Subcutaneous preadipocyte (primary cell): ENCODE results near the gene GJC1. TPM values are rescaled to one million over a fixed set of nuclear protein-coding genes. Genes with fewer than 3 reads are reported as not detected.

Source experiments
- total RNA-seq: library from RNA; depleted of rRNA; stranded (reverse); fragments of >200 nt; gene quantifications from 2 replicates; pipeline ENCODE4 v1.2.3, GENCODE V29; 2012

Gene GJC1
- 4.8 and 35.4 TPM in 2 replicates for total RNA-seq

GRCh38 chr17:44829523-44830358, at the start of gene GJC1:
TSS of gene GJC1 (minus strand) at chr17:44830287. CDS start at chr17:44805817, 24,470 bp downstream.

GRCh38 chr17:44847586-44847985, 17.5 kb upstream of the GJC1 start, which contains the start of gene HIGD1B:
TSS of gene HIGD1B (plus strand) at chr17:44847883. CDS start at chr17:44848153, 270 bp downstream.

GRCh38 chr17:44758414-44759085, 71.5 kb downstream of the GJC1 start, which contains the start of gene ADAM11:
TSS of gene ADAM11 (plus strand) at chr17:44758988. CDS start at chr17:44759200, 212 bp downstream.

Other genes with a start within 250 kb of the GJC1 start
- under 0.01 TPM in 1 of 2 replicates, not detected in the other for gene MEIOC, start 173.8 kb downstream of the GJC1 start, total RNA-seq
- gene CCDC43, start 140.5 kb downstream of the GJC1 start, total RNA-seq = 30.1 and 36.0 TPM in 2 replicates
- 4.0 and 9.4 TPM in 2 replicates for gene DBF4B, start 121.6 kb downstream of the GJC1 start, total RNA-seq
- 0.59 and 0.73 TPM in 2 replicates for gene ADAM11, start 71.3 kb downstream of the GJC1 start, total RNA-seq
- not detected in 2 replicates for gene HIGD1B, start 17.6 kb upstream of the GJC1 start, total RNA-seq
- gene EFTUD2, start 69.2 kb upstream of the GJC1 start, total RNA-seq = 91.9 and 115 TPM in 2 replicates
- 0.73 TPM in 1 of 2 replicates, not detected in the other for gene GFAP, start 85.2 kb upstream of the GJC1 start, total RNA-seq
- gene KIF18B, start 117.5 kb upstream of the GJC1 start, total RNA-seq = 5.9 and 13.5 TPM in 2 replicates
- under 0.01 and 0.20 TPM in 2 replicates for gene C1QL1, start 138.0 kb upstream of the GJC1 start, total RNA-seq
- gene DCAKD, start 221.3 kb upstream of the GJC1 start, total RNA-seq = 35.0 and 37.1 TPM in 2 replicates
- 75.7 and 80.5 TPM in 2 replicates for gene NMT1, start 231.0 kb upstream of the GJC1 start, total RNA-seq